NCI-H146 treated with DMSO at 0.1 percent for 48 hours (cell line): ENCODE data around the gene RASGEF1B.
A peak's percentile ranks its signal among the peaks of the same experiment; 100 is the strongest.

Source experiments
- DNase-seq: peaks from one replicate; lab custom pipeline; 2025; ENCODE audit not compliant: unreplicated experiment; lab: John Stamatoyannopoulos, UW

The RASGEF1B gene

GRCh38 chr4:81466841-81467671 is 4.7 kb downstream of the RASGEF1B start:
- peak; percentile 73 for DNase-seq

- DNase-seq: peak; percentile 98
These were observed 6.0 kb downstream of the RASGEF1B start for GRCh38 chr4:81465406-81466340.

- no peak for DNase-seq
These were observed 10.9 kb downstream of the RASGEF1B start for GRCh38 chr4:81460834-81461233.

GRCh38 chr4:81460191-81460701 is 11.5 kb downstream of the RASGEF1B start:
- DNase-seq: peak; percentile 46

- no peak for DNase-seq
These were observed 12.5 kb downstream of the RASGEF1B start for GRCh38 chr4:81459228-81459627.

GRCh38 chr4:81457921-81458520 is 13.7 kb downstream of the RASGEF1B start:
- DNase-seq: no peak

- no peak for DNase-seq
These were observed 14.4 kb downstream of the RASGEF1B start for GRCh38 chr4:81457345-81457744.

- DNase-seq: no peak
These were observed 15.8 kb downstream of the RASGEF1B start for GRCh38 chr4:81455897-81456296.

- DNase-seq: no peak
These were observed 16.8 kb downstream of the RASGEF1B start for GRCh38 chr4:81454948-81455347.

GRCh38 chr4:81454499-81454898 is 17.2 kb downstream of the RASGEF1B start:
- DNase-seq: no peak

GRCh38 chr4:81453024-81453423 is 18.7 kb downstream of the RASGEF1B start:
- no peak for DNase-seq

GRCh38 chr4:81452452-81453006 is 19.2 kb downstream of the RASGEF1B start:
- no peak for DNase-seq

- DNase-seq: no peak
These were observed 22.7 kb downstream of the RASGEF1B start for GRCh38 chr4:81449015-81449414.

- DNase-seq: no peak
These were observed 24.0 kb downstream of the RASGEF1B start for GRCh38 chr4:81447566-81448229.

GRCh38 chr4:81446634-81447033 is 25.1 kb downstream of the RASGEF1B start:
- DNase-seq: no peak

GRCh38 chr4:81445196-81445595 is 26.5 kb downstream of the RASGEF1B start:
- DNase-seq: no peak

- DNase-seq: no peak
These were observed 29.1 kb downstream of the RASGEF1B start for GRCh38 chr4:81442484-81443085.

- DNase-seq: no peak
These were observed 30.8 kb downstream of the RASGEF1B start for GRCh38 chr4:81440949-81441348.

GRCh38 chr4:81436941-81437574 is 34.6 kb downstream of the RASGEF1B start:
- DNase-seq: no peak

GRCh38 chr4:81436096-81436495 is 35.6 kb downstream of the RASGEF1B start:
- DNase-seq: no peak
